ENCODE results near the gene HFE.

- no peak for TF ChIP-seq EP300 (IDR thresholded peaks at IDR 0.05)
- no peak for TF ChIP-seq CTCF (IDR thresholded peaks at IDR 0.05)
- TF ChIP-seq POLR2A (IDR thresholded peaks at IDR 0.05): no peak
- TF ChIP-seq POLR2AphosphoS5 (IDR thresholded peaks at IDR 0.05): peak in 1 of 4 donors; percentile 30
Observed at GRCh38 chr6:26130581-26131249, 43.5 kb downstream of the HFE start.

Measured in sigmoid colon (tissue), 4 donors.